K562 (cell line): Measurements from ENCODE around the gene CST4. TPM values are rescaled to one million over a fixed set of nuclear protein-coding genes. Genes with fewer than 3 reads are reported as not detected.

Experiments used
- BACH1 ChIP-seq: fragments of 200-800 bp; sonication (Bioruptor generic); IDR thresholded peaks from 2 replicates; pipeline ENCODE4 v1.6.1; 2016; ENCODE audit warnings: missing genetic modification characterization, missing compliant biosample characterization
- CTBP1 ChIP-seq: fragments of 450-650 bp; IDR thresholded peaks from 2 replicates; pipeline ENCODE4 v1.6.1; 2016; ENCODE audit warnings: borderline replicate concordance
- DIDO1 ChIP-seq: fragments of 450-650 bp; IDR thresholded peaks from 2 replicates; pipeline ENCODE4 v1.6.1; 2016; ENCODE audit warnings: low read depth, missing biosample characterization, missing genetic modification characterization
- DPF2 ChIP-seq: fragments of 450-650 bp; IDR thresholded peaks from 2 replicates; pipeline ENCODE4 v1.6.1; 2016
- ELF4 ChIP-seq: fragments of 450-650 bp; formaldehyde crosslinking; IDR thresholded peaks from 2 replicates; pipeline ENCODE4 v1.4.0; 2022; ENCODE audit warnings: missing genetic modification characterization
- HDGF ChIP-seq: fragments of 450-650 bp; IDR thresholded peaks from 2 replicates; pipeline ENCODE4 v1.6.1; 2016
- JUN ChIP-seq, 2 experiments: sonication (generic) in 1 of 2; formaldehyde crosslinking in 1 of 2; IDR thresholded peaks; 2 replicates each; pipeline versions ENCODE4 v1.6.1 to v1.8.0; 2012 to 2022; ENCODE audit warnings: borderline replicate concordance in 2 of 2, mild to moderate bottlenecking in 2 of 2, improper control_type of control experiment in 1 of 2, low read depth in 1 of 2, low read length in 1 of 2, missing genetic modification reagents in 1 of 2
- JUND ChIP-seq, 2 experiments: IDR thresholded peaks; 2 replicates in 1 of 2; 3 replicates in 1 of 2; pipeline ENCODE4 v1.6.1; 2011; ENCODE audit warnings: borderline replicate concordance in 2 of 2, low read depth in 2 of 2, low read length in 2 of 2, improper control_type of control experiment in 1 of 2, missing biosample characterization in 1 of 2, missing genetic modification characterization in 1 of 2, missing genetic modification reagents in 1 of 2
- NCOA4 ChIP-seq: fragments of 450-650 bp; IDR thresholded peaks from 2 replicates; pipeline ENCODE4 v1.6.1; 2018; ENCODE audit warnings: mild to moderate bottlenecking; ENCODE audit not compliant: partially characterized antibody
- OTX1 ChIP-seq: fragments of 450-650 bp; formaldehyde crosslinking; IDR thresholded peaks from 2 replicates; pipeline ENCODE4 v1.4.0; 2022; ENCODE audit warnings: mild to moderate bottlenecking
- PHF20 ChIP-seq: fragments of 450-650 bp; IDR thresholded peaks from 2 replicates; pipeline ENCODE4 v1.6.1; 2018; ENCODE audit not compliant: partially characterized antibody
- SPI1 ChIP-seq: IDR thresholded peaks from 2 replicates; pipeline ENCODE4 v1.6.1; 2011; ENCODE audit warnings: low read depth, low read length, control low read depth, borderline replicate concordance
- TFAP4 ChIP-seq: sonication (generic); formaldehyde crosslinking; IDR thresholded peaks from 2 replicates; pipeline ENCODE4 v1.8.0; 2022; ENCODE audit warnings: missing genetic modification reagents, mild to moderate bottlenecking, moderate library complexity, borderline replicate concordance
- ZBTB26 ChIP-seq: fragments of 450-650 bp; formaldehyde crosslinking; IDR thresholded peaks from 2 replicates; pipeline ENCODE4 v1.4.0; 2022; ENCODE audit warnings: missing genetic modification characterization
- ZFP91 ChIP-seq: sonication (generic); formaldehyde crosslinking; IDR thresholded peaks from 2 replicates; pipeline ENCODE4 v1.8.0; 2022; ENCODE audit warnings: mild to moderate bottlenecking, missing genetic modification reagents
- ZNF239 ChIP-seq: fragments of 250-450 bp; sonication (Bioruptor Pico); IDR thresholded peaks from 2 replicates; pipeline ENCODE4 v1.4.0; 2020; ENCODE audit warnings: mild to moderate bottlenecking
- polyA plus RNA-seq, 8 experiments: library from polyadenylated mRNA; depleted of rRNA in 4 of 8; stranded (reverse) in 5 of 8; unstranded in 3 of 8; fragments of >200 nt; fragmentation: Nextera tagmentation in 2 of 8; fragmentation: Illumina TruSeq in 1 of 8; extraction: Ambion mirVana in 2 of 8; extraction: Trizol in 1 of 8; gene quantifications; 2 replicates each; pipeline versions ENCODE4 v1.2.1 to v1.2.3, GENCODE V29; 2011 to 2014; ENCODE audit warnings: inconsistent platforms in 1 of 8, missing spikeins in 1 of 8
- total RNA-seq, 7 experiments: library from RNA; depleted of rRNA in 6 of 7; stranded (reverse); fragments of >200 nt in 6 of 7; fragmentation: Illumina TruSeq in 2 of 7; extraction: Trizol in 2 of 7; gene quantifications; 2 replicates each; pipeline versions ENCODE4 v1.2.1 to v1.2.3, GENCODE V29; 2011 to 2021; ENCODE audit warnings: low replicate concordance in 1 of 7

The CST4 gene
- total and polyA plus RNA-seq, 9 of the 15 experiments (the other 6 are each of a cell fraction or from before 2014, with no cell fraction given) = not detected

GRCh38 chr20:23659989-23660837 lies 28.6 kb downstream of the CST4 start (continued):
- TF ChIP-seq SPI1 = no peak
- TF ChIP-seq JUND (IDR thresholded peaks at IDR 0.05; ENCODE audit: borderline replicate concordance, low read depth, low read length) = peak; percentile 62; the same call in 1 of the 2 replicates
- TF ChIP-seq JUND (tag; IDR thresholded peaks at IDR 0.05; ENCODE audit: borderline replicate concordance, low read depth, low read length) = peak; percentile 18; the same call in 1 of the 3 replicates
- peak; percentile 35; the same call in 1 of the 2 replicates for TF ChIP-seq ELF4 (CRISPR knock-in tag)
- 0 out of 2 replicates have a peak, but pooled peaks have one; percentile 40 for TF ChIP-seq OTX1 (CRISPR knock-in tag)
- TF ChIP-seq HDGF = 0 out of 2 replicates have a peak, but pooled peaks have one; percentile 61
- no peak for TF ChIP-seq CTBP1
- no peak for TF ChIP-seq JUN (IDR thresholded peaks at IDR 0.05; ENCODE audit: borderline replicate concordance, low read depth, low read length)
- TF ChIP-seq JUN (CRISPR knock-in tag; IDR thresholded peaks at IDR 0.05; ENCODE audit: borderline replicate concordance) = no peak
- TF ChIP-seq ZNF239 (CRISPR knock-in tag) = no peak
- TF ChIP-seq BACH1 = 0 out of 2 replicates have a peak, but pooled peaks have one; percentile 27
- peak; percentile 5 for TF ChIP-seq NCOA4
- TF ChIP-seq ZFP91 (CRISPR knock-in tag) = no peak
- TF ChIP-seq TFAP4 = no peak; the same call in 1 of the 2 replicates
- TF ChIP-seq PHF20 = peak; percentile 68
- peak; percentile 63; the same call in 1 of the 2 replicates for TF ChIP-seq ZBTB26
- TF ChIP-seq DPF2 = peak; percentile 46; the same call in 1 of the 2 replicates
- TF ChIP-seq DIDO1 (tag) = 0 out of 2 replicates have a peak, but pooled peaks have one; percentile 29
